T-helper 17 cell (primary cell): Measurements from ENCODE around the gene CACTIN. TPM values are rescaled to one million over a fixed set of nuclear protein-coding genes. Genes with fewer than 3 reads are reported as not detected.
"Not testable (repeated sequence)": the region's sequence is repeated elsewhere in the genome, so short reads cannot be mapped to it uniquely, and the experiment has no call there.

ENCODE experiments used
- ATAC-seq: fragments of 150-1000 bp; cut with Tn5 transposase; 2 replicates; pipeline ENCODE4 v1.10.0; 2021; ENCODE audit warnings: mild to moderate bottlenecking, moderate library complexity
- DNase-seq, 3 donors: peaks; one replicate each; pipeline versions ENCODE4 v3.0.0 to v3.0.0-alpha.2; 2020 to 2021
- H3K9me3 ChIP-seq: one replicate; pipeline ENCODE4 v1.7.0; 2013; ENCODE audit warnings: low read length, mild to moderate bottlenecking; ENCODE audit not compliant: control insufficient read depth, poor library complexity, severe bottlenecking
- H3K27ac Mint-ChIP-seq: one replicate; pipeline ENCODE4 v1.8.0; 2022; ENCODE audit warnings: mild to moderate bottlenecking, moderate library complexity, mixed read lengths
- H3K27me3 Mint-ChIP-seq: one replicate; pipeline ENCODE4 v1.8.0; 2022; ENCODE audit warnings: mixed read lengths
- H3K36me3 Mint-ChIP-seq: one replicate; pipeline ENCODE4 v1.8.0; 2022; ENCODE audit warnings: low read depth, mixed read lengths
- H3K4me1 Mint-ChIP-seq: one replicate; pipeline ENCODE4 v1.8.0; 2022; ENCODE audit warnings: mild to moderate bottlenecking, mixed read lengths
- H3K4me3 Mint-ChIP-seq: one replicate; pipeline ENCODE4 v1.8.0; 2022; ENCODE audit warnings: mild to moderate bottlenecking, moderate library complexity, mixed read lengths
- total RNA-seq, 4 donors: library from RNA in 2 of 4; stranded (reverse) in 2 of 4; gene quantifications; one replicate each; pipeline ENCODE4 v1.2.3 and lab custom pipeline; 2022 to 2026

CACTIN gene
- total RNA-seq, 2 donors from 2014 or later: 32.8 to 34.4 TPM

DNA sequence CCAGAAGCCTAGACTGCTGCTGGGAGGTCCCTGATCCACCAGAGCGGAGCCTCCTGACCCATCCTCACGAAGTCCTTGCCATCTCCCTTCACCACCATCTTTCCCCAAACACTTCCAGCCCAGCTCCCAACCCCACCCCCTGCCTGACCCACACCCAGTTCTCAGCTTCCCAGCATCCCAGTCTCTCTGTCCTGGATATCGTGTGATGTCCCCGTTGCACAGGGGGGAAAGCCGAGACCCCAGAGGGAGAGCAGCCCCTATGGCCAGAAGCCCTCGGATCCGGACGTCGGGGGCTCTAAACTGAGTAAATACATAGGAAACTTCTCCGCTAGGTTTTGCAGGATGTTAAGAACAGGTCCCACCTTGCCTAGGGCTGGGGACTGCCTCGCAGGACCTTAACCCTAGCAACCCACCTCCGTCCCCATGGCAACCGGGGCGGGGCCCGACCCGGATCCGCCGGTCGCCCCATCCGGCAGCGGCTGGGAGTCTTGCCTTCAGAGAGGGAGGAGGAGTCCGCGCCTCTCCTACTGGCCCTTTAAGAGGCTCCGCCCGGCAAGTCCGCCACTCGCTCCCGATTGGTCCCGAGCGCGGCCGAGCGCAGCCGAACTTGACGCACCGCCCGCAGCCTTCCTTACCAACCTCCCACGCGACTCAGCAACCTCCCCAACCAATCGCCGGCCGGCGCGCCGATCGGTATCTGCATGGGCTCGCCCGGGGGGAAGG, 54.3 kb downstream of the CACTIN start:
- Mint-ChIP-seq H3K36me3 (no peaks in the 10 kb centered on the region), H3K4me3 (peak overlapping the region; percentile 87), H3K4me1 (peaks cover 17% of the 10 kb centered on the region), H3K27me3 (no peaks in the 10 kb centered on the region), H3K27ac (no peak overlapping the region)
- no peaks in the 10 kb centered on the region for H3K9me3 ChIP-seq
- peak; percentile 96 for ATAC-seq
- peak; percentile 97 to 99 (median 99) for DNase-seq

DNA sequence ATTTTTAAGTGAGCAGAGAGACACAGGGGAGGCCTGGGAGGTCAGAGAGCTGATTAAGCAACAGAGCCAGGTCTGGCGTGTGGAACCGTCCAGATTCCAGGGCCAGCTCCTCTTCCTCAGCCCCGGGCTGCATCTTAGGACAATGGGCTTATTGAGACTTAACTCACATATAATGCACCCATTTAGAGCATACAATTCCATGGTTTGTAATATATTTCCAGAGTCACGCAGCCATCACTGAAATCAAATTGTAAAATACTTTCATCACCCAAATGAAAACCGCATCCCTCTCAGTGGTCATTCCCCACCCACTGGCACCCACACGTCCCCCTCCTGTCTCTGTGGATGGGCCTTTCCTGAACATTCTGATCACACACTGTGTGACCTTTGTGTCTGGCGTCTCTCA, 56.0 kb downstream of the CACTIN start:
- no peak overlapping the region for H3K27ac Mint-ChIP-seq

DNA sequence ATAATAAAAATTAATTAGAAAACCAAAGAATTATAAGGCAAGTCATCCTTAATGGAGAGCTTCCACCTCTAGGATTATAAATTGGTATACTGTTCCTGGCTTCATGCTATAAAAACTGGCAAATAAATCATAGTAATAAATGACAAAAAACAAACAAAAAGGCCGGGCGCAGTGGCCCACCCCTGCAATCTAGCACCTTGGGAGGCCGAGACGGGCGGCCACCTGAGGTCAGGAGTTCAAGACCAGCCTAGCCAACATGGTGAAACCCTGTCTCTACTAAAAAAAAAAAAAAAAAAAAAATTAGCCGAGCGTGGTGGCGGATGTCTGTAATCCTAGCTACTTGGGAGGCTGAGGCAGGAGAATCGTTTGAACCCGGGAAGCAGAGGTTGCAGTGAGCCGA, 56.5 kb downstream of the CACTIN start:
- ATAC-seq, H3K4me3 Mint-ChIP-seq, H3K27me3 Mint-ChIP-seq, H3K27ac Mint-ChIP-seq, H3K9me3 ChIP-seq, H3K36me3 Mint-ChIP-seq, DNase-seq: not testable (repeated sequence)
- H3K4me1 Mint-ChIP-seq: peaks cover 17% of the 10 kb centered on the region

More for the DNA sequence above, 56.0 kb downstream of the CACTIN start:
- Mint-ChIP-seq H3K27me3 (no peaks in the 10 kb centered on the region), H3K4me3 (no peak overlapping the region), H3K36me3 (no peaks in the 10 kb centered on the region), H3K4me1 (peaks cover 17% of the 10 kb centered on the region)
- ATAC-seq (no peak), DNase-seq (no peak)
- H3K9me3 ChIP-seq: no peaks in the 10 kb centered on the region

- ATAC-seq: no peak
- H3K4me1 Mint-ChIP-seq: no peaks in the 10 kb centered on the region
- H3K9me3 ChIP-seq: no peaks in the 10 kb centered on the region
- DNase-seq: no peak
- no peaks in the 10 kb centered on the region for H3K36me3 Mint-ChIP-seq
- H3K27me3 Mint-ChIP-seq: no peaks in the 10 kb centered on the region
- H3K27ac Mint-ChIP-seq: no peak overlapping the region
- H3K4me3 Mint-ChIP-seq: no peak overlapping the region
These were observed 61.5 kb downstream of the CACTIN start for GRCh38 chr19:3565139-3565538.

GRCh38 chr19:3563709-3564524, 62.7 kb downstream of the CACTIN start:
- no peak for DNase-seq
- H3K27ac Mint-ChIP-seq: no peak overlapping the region
- H3K4me3 Mint-ChIP-seq: no peak overlapping the region
- no peaks in the 10 kb centered on the region for H3K4me1 Mint-ChIP-seq
- ATAC-seq: no peak
- H3K27me3 Mint-ChIP-seq: no peaks in the 10 kb centered on the region
- H3K36me3 Mint-ChIP-seq: no peaks in the 10 kb centered on the region
- H3K9me3 ChIP-seq: no peaks in the 10 kb centered on the region

Other genes with a start within 250 kb of the CACTIN start
- gene SMIM24, start 146.3 kb downstream of the CACTIN start, total RNA-seq: not detected
- not detected for gene SMIM44, start 143.3 kb downstream of the CACTIN start, total RNA-seq
- 1 to 10 TPM; 4.1 to 5.2 TPM for gene DOHH, start 126.1 kb downstream of the CACTIN start, total RNA-seq
- gene FZR1, start 120.5 kb downstream of the CACTIN start, total RNA-seq: 10 to 100 TPM; 95.0 to 96.6 TPM
- gene TEKTIP1, start 87.6 kb downstream of the CACTIN start, total RNA-seq: 1 to 10 TPM; 5.0 to 8.4 TPM
- 10 to 100 TPM; 58.1 to 62.0 TPM for gene MFSD12, start 69.2 kb downstream of the CACTIN start, total RNA-seq
- gene HMG20B, start 53.8 kb downstream of the CACTIN start, total RNA-seq: 10 to 100 TPM; 34.0 to 36.7 TPM
- gene GIPC3, start 41.3 kb downstream of the CACTIN start, total RNA-seq: 1 to 10 TPM in 1 of 2 donors, under 1 TPM in 1; 0.42 to 3.3 TPM
- 10 to 100 TPM in 1 of 2 donors, 1 to 10 TPM in 1; 1.0 to 10.4 TPM for gene TBXA2R, start 19.9 kb downstream of the CACTIN start, total RNA-seq
- gene PIP5K1C, start 73.7 kb upstream of the CACTIN start, total RNA-seq: 10 to 100 TPM; 21.7 to 23.7 TPM
- gene TJP3, start 81.6 kb upstream of the CACTIN start, total RNA-seq: 10 to 100 TPM; 13.4 to 14.2 TPM
- gene APBA3, start 134.9 kb upstream of the CACTIN start, total RNA-seq: 10 to 100 TPM; 71.9 to 75.1 TPM
- 10 to 100 TPM; 63.9 to 86.2 TPM for gene MRPL54, start 135.9 kb upstream of the CACTIN start, total RNA-seq
- not detected for gene RAX2, start 145.4 kb upstream of the CACTIN start, total RNA-seq
- gene MATK, start 159.6 kb upstream of the CACTIN start, total RNA-seq: 10 to 100 TPM; 10.0 to 13.3 TPM
- 1 to 10 TPM; 1.2 to 1.3 TPM for gene ZFR2, start 242.2 kb upstream of the CACTIN start, total RNA-seq